Endothelial cell of umbilical vein (primary cell): ENCODE data around the gene CYREN. TPM values are rescaled to one million over a fixed set of nuclear protein-coding genes. Genes with fewer than 3 reads are reported as not detected.

ENCODE experiments used
- BruUV-seq: library from RNA; stranded (reverse); fragments of 400-500 nt; replicated peaks from 2 replicates; lab custom pipeline; 2021; lab: Mats Ljungman, UMichigan
- CTCF ChIA-PET: fragments of 300-600, 350-600 bp; sonication (Branson Sonifier 250); formaldehyde crosslinking; loops from one replicate; lab custom pipeline; 2021; ENCODE audit warnings: antibody characterized with exemption, inconsistent platforms; lab: Charles Lee
- POLR2A ChIA-PET: fragments of 300-600, 350-600 bp; sonication (Branson Sonifier 250); formaldehyde crosslinking; loops from one replicate; lab custom pipeline; 2021; ENCODE audit warnings: antibody characterized with exemption, inconsistent platforms; lab: Charles Lee
- DNase-seq: peaks from one replicate; pipeline ENCODE4 v3.0.0-alpha.2; 2011; ENCODE audit warnings: low read depth, low spot score
- FAIRE-seq: peaks from 2 replicates; lab custom pipeline; 2011; peaks lifted over from hg19 to GRCh38; lab: Jason Lieb, UNC
- H2AFZ ChIP-seq: 2 replicates; pipeline ENCODE4 v1.6.0; 2012; ENCODE audit warnings: low read depth, low read length, control low read depth, inconsistent platforms
- H3K27ac ChIP-seq: 2 replicates; pipeline ENCODE4 v1.5.1; 2011; ENCODE audit warnings: low read depth, mild to moderate bottlenecking, control low read depth, low read length, moderate library complexity; ENCODE audit not compliant: insufficient read depth
- H3K27me3 ChIP-seq, 2 experiments: 2 replicates each; pipeline versions ENCODE4 v1.6.0 to v1.6.1; 2011; ENCODE audit warnings: low read length in 2 of 2, mixed read lengths in 1 of 2; ENCODE audit not compliant: control insufficient read depth in 2 of 2, insufficient read depth in 2 of 2
- H3K36me3 ChIP-seq, 2 experiments: 2 replicates in 1 of 2; 3 replicates in 1 of 2; pipeline ENCODE4 v1.5.1; 2011; ENCODE audit warnings: low read length in 2 of 2, mild to moderate bottlenecking in 1 of 2, moderate library complexity in 1 of 2; ENCODE audit not compliant: control insufficient read depth in 2 of 2, insufficient read depth in 2 of 2; ENCODE audit errors: extremely low read depth in 1 of 2
- H3K4me1 ChIP-seq: 3 replicates; pipeline ENCODE4 v1.5.1; 2011; ENCODE audit warnings: mild to moderate bottlenecking, low read length; ENCODE audit not compliant: control insufficient read depth, insufficient read depth; ENCODE audit errors: extremely low read depth
- H3K4me2 ChIP-seq: 2 replicates; pipeline ENCODE4 v1.6.1; 2011; ENCODE audit warnings: low read length, control low read depth, mixed read lengths; ENCODE audit not compliant: insufficient read depth
- H3K4me3 ChIP-seq, 3 experiments: fragments of 200-600 bp in 1 of 3; sonication (generic), shearing (Covaris generic) in 1 of 3; replicated peaks in 1 of 3; 2 replicates each; pipeline ENCODE4 v1.5.1; 2011 to 2016; ENCODE audit warnings: control low read depth in 3 of 3, low read length in 3 of 3, mild to moderate bottlenecking in 2 of 3, inconsistent platforms in 1 of 3, low read depth in 1 of 3, moderate library complexity in 1 of 3; ENCODE audit not compliant: insufficient read depth in 1 of 3
- H3K79me2 ChIP-seq: 2 replicates; pipeline ENCODE4 v1.6.0; 2012; ENCODE audit warnings: low read length, inconsistent platforms; ENCODE audit not compliant: control insufficient read depth, insufficient read depth
- H3K9ac ChIP-seq: replicated peaks from 2 replicates; pipeline ENCODE3; 2011; ENCODE audit warnings: low read length, control low read depth; ENCODE audit not compliant: insufficient read depth; ENCODE audit errors: extremely low read depth
- H3K9me1 ChIP-seq: replicated peaks from 3 replicates; pipeline ENCODE4 v1.6.0; 2011; ENCODE audit warnings: mild to moderate bottlenecking, low read length; ENCODE audit not compliant: control insufficient read depth, insufficient read depth; ENCODE audit errors: extremely low read depth
- H3K9me3 ChIP-seq: replicated peaks from 2 replicates; pipeline ENCODE4 v1.5.1; 2012; ENCODE audit warnings: low read length, inconsistent platforms; ENCODE audit not compliant: control insufficient read depth, insufficient read depth
- H4K20me1 ChIP-seq: replicated peaks from 2 replicates; pipeline ENCODE3; 2011; ENCODE audit warnings: mild to moderate bottlenecking, low read length; ENCODE audit not compliant: control insufficient read depth, insufficient read depth; ENCODE audit errors: extremely low read depth
- CTCF ChIP-seq, 2 donors: IDR thresholded peaks; 1 replicate in 1 of 2; 2 replicates in 1 of 2; pipeline ENCODE4 v1.5.1; 2011; ENCODE audit warnings: low read length in 2 of 2, mild to moderate bottlenecking in 2 of 2, moderate library complexity in 2 of 2, control low read depth in 1 of 2, inconsistent platforms in 1 of 2, low read depth in 1 of 2; ENCODE audit not compliant: insufficient read depth in 1 of 2; ENCODE audit errors: extremely low read depth in 1 of 2
- EZH2 ChIP-seq: IDR thresholded peaks from 2 replicates; pipeline ENCODE4 v1.6.1; 2012; ENCODE audit warnings: borderline replicate concordance, low read depth, mild to moderate bottlenecking, moderate library complexity, low read length, inconsistent platforms; ENCODE audit not compliant: severe bottlenecking
- GATA2 ChIP-seq: IDR thresholded peaks from 2 replicates; pipeline ENCODE4 v1.7.0; 2011; ENCODE audit warnings: low read depth, mild to moderate bottlenecking, moderate library complexity, mixed read lengths, low read length; ENCODE audit not compliant: insufficient read length, insufficient read depth
- JUN ChIP-seq: IDR thresholded peaks from 2 replicates; pipeline ENCODE4 v1.6.1; 2011; ENCODE audit warnings: borderline replicate concordance, low read depth; ENCODE audit not compliant: insufficient read length, insufficient read depth
- MAX ChIP-seq: IDR thresholded peaks from 2 replicates; pipeline ENCODE4 v1.6.1; 2011; ENCODE audit not compliant: insufficient read depth, insufficient read length
- MYC ChIP-seq: IDR thresholded peaks from one replicate; pipeline ENCODE4 v1.6.1; 2011; ENCODE audit warnings: mild to moderate bottlenecking, low read depth, low read length
- POLR2A ChIP-seq: IDR thresholded peaks from 2 replicates; pipeline ENCODE4 v1.6.1; 2012; ENCODE audit warnings: low read depth, mild to moderate bottlenecking, control low read depth, low read length
- POLR2AphosphoS5 ChIP-seq: IDR thresholded peaks from 2 replicates; pipeline ENCODE4 v1.6.1; 2012; ENCODE audit warnings: low read depth, mild to moderate bottlenecking, control low read depth, low read length, moderate library complexity; ENCODE audit not compliant: insufficient read depth
- dilution Hi-C: fragments of 300-500 bp; cut with MboI; formaldehyde crosslinking; loops from one replicate; pipeline ENCODE4 v1.15.0; 2019; ENCODE audit warnings: low sequenced_read_pairs; ENCODE audit not compliant: extremely low pct_ligation_motif_present
- intact Hi-C: fragments of 100-400 bp; cut with micrococcal nuclease; formaldehyde crosslinking; loops from one replicate; pipeline ENCODE4 v1.10.0; 2022
- polyA plus RNA-seq, 4 experiments: library from polyadenylated mRNA; depleted of rRNA in 3 of 4; stranded (reverse) in 3 of 4; unstranded in 1 of 4; fragments of >200 nt; gene quantifications; 2 replicates each; pipeline versions ENCODE4 v1.2.1 to v1.2.3, GENCODE V29; 2011 to 2012; ENCODE audit warnings: missing spikeins in 1 of 4
- total RNA-seq: library from RNA; stranded (reverse); gene quantifications from 2 replicates; pipeline ENCODE4 v1.2.3, GENCODE V29; 2021

The CYREN gene
- total and polyA plus RNA-seq, 2 donors (not counting 3 experiments of a cell fraction or from before 2014, with no cell fraction given), result 19.1 to 30.8 TPM

GRCh38 chr7:135152442-135152841 is 18.1 kb downstream of the CYREN start:
- CTCF ChIA-PET, result no interaction called here
- Histone ChIP-seq H3K4me2 (no peak overlapping the region), H3K27ac (no peak overlapping the region), H2AFZ (no peak overlapping the region), H3K4me1 (peaks cover 32% of the 10 kb centered on the region), H3K9ac (no peak overlapping the region), H3K36me3 (no peaks in the 10 kb centered on the region), H3K9me1 (no peaks in the 10 kb centered on the region), H3K79me2 (no peaks in the 10 kb centered on the region), H3K4me3 (no peak overlapping the region), H4K20me1 (no peaks in the 10 kb centered on the region), H3K27me3 (no peaks in the 10 kb centered on the region), H3K9me3 (no peaks in the 10 kb centered on the region)
- POLR2A ChIA-PET, result no interaction called here
- dilution Hi-C loops (no loop called here), intact Hi-C loops (no loop called here)
- DNase-seq, result no peak
- TF ChIP-seq JUN (no peak), MYC (no peak), GATA2 (no peak), POLR2A (no peak), EZH2 (no peak)
- FAIRE-seq, result no peak
- no TSS peak for BruUV-seq

- H3K36me3 ChIP-seq, result no peaks in the 10 kb centered on the region
- DNase-seq (no peak), FAIRE-seq (no peak)
- H3K4me3 ChIP-seq, result no peak overlapping the region
- CTCF ChIA-PET, result interaction anchor here (0.6 to 1.1 kb wide), 7 partner anchors 9 to 184 kb away, joined by 3 to 5 read pairs (median 3); partner anchors contain the start of genes AGBL3 and CYREN
- POLR2A ChIA-PET, result no interaction called here
- no peak for TF ChIP-seq MAX
- no peak for TF ChIP-seq GATA2
- no peak for TF ChIP-seq JUN
- no peak for TF ChIP-seq MYC
- TF ChIP-seq CTCF (IDR thresholded peaks at IDR 0.05; ENCODE audit: extremely low read depth in 1 of 2, insufficient read depth in 1 of 2, low read depth in 1 of 2, low read length in 2 of 2), result no peak
- TF ChIP-seq POLR2AphosphoS5, result no peak
- no peak overlapping the region for H3K27ac ChIP-seq
- H3K4me1 ChIP-seq, result peaks cover 38% of the 10 kb centered on the region
- no peaks in the 10 kb centered on the region for H3K27me3 ChIP-seq
- H2AFZ ChIP-seq, result no peak overlapping the region
- H3K9me1 ChIP-seq, result no peaks in the 10 kb centered on the region
- no TSS peak for BruUV-seq
- intact Hi-C loops (loop anchor here (1.0 to 2.0 kb wide), 2 partner anchors 9 to 165 kb away; partner anchors contain the start of gene AGBL3), dilution Hi-C loops (no loop called here)
- H3K79me2 ChIP-seq, result no peaks in the 10 kb centered on the region
- H3K9ac ChIP-seq, result no peak overlapping the region
- H3K9me3 ChIP-seq, result no peaks in the 10 kb centered on the region
- no peak overlapping the region for H3K4me2 ChIP-seq
- H4K20me1 ChIP-seq, result no peaks in the 10 kb centered on the region
Measured at GRCh38 chr7:135151533-135151932, 19.0 kb downstream of the CYREN start.
